Measurements from ENCODE around the gene GFRAL. TPM values are rescaled to one million over a fixed set of nuclear protein-coding genes. Genes with fewer than 3 reads are reported as not detected.

GFRAL gene
- total and polyA plus RNA-seq, 2 donors (not counting 3 experiments of a cell fraction or from before 2014, with no cell fraction given): not detected

GRCh38 chr6:55299286-55299985 lies 27.8 kb upstream of the GFRAL start:
- dilution Hi-C loops (cut with MboI; ENCODE audit: extremely low pct_ligation_motif_present, low sequenced_read_pairs): no loop called here
- Histone ChIP-seq H3K36me3 (ENCODE audit: control insufficient read depth in 2 of 2, extremely low read depth in 1 of 2, insufficient read depth in 2 of 2, low read length in 2 of 2) (no peaks in the 10 kb centered on the region), H4K20me1 (replicated peaks; ENCODE audit: control insufficient read depth, extremely low read depth, insufficient read depth, low read length) (no peaks in the 10 kb centered on the region), H3K9me1 (replicated peaks; ENCODE audit: control insufficient read depth, extremely low read depth, insufficient read depth, low read length) (no peaks in the 10 kb centered on the region), H3K4me1 (ENCODE audit: control insufficient read depth, extremely low read depth, insufficient read depth, low read length) (no peaks in the 10 kb centered on the region), H3K9ac (replicated peaks; ENCODE audit: extremely low read depth, insufficient read depth, low read length) (no peak overlapping the region), H2AFZ (ENCODE audit: low read depth, low read length) (no peak overlapping the region), H3K9me3 (replicated peaks; ENCODE audit: control insufficient read depth, insufficient read depth, low read length) (no peaks in the 10 kb centered on the region), H3K4me3 (replicated peaks in 1 of 3; ENCODE audit: insufficient read depth in 1 of 3, low read depth in 1 of 3, low read length in 3 of 3) (no peak overlapping the region), H3K27ac (ENCODE audit: insufficient read depth, low read depth, low read length) (no peak overlapping the region), H3K27me3 (ENCODE audit: control insufficient read depth in 2 of 2, insufficient read depth in 2 of 2, low read length in 2 of 2) (no peaks in the 10 kb centered on the region), H3K79me2 (ENCODE audit: control insufficient read depth, insufficient read depth, low read length) (no peaks in the 10 kb centered on the region), H3K4me2 (ENCODE audit: insufficient read depth, low read length) (no peak overlapping the region)
- BruUV-seq (replicated peaks): no TSS peak
- CTCF ChIA-PET: interaction anchor here (1.3 kb wide), 1 partner anchor 23 kb away, joined by 7 read pairs; no protein-coding TSS in a partner anchor
- FAIRE-seq (no peak), DNase-seq (ENCODE audit: low read depth, low spot score) (no peak)
- POLR2A ChIA-PET: no interaction called here
- TF ChIP-seq MYC (IDR thresholded peaks at IDR 0.05; ENCODE audit: low read depth, low read length) (no peak), CTCF (IDR thresholded peaks at IDR 0.05; ENCODE audit: extremely low read depth in 1 of 2, insufficient read depth in 1 of 2, low read depth in 1 of 2, low read length in 2 of 2) (no peak), GATA2 (IDR thresholded peaks at IDR 0.05; ENCODE audit: insufficient read depth, insufficient read length, low read depth, low read length) (no peak), EZH2 (IDR thresholded peaks at IDR 0.05; ENCODE audit: borderline replicate concordance, low read depth, low read length, severe bottlenecking) (no peak), POLR2A (IDR thresholded peaks at IDR 0.05; ENCODE audit: low read depth, low read length) (no peak), FOS (IDR thresholded peaks at IDR 0.05; ENCODE audit: borderline replicate concordance, insufficient read depth, low read length) (no peak), JUN (IDR thresholded peaks at IDR 0.05; ENCODE audit: borderline replicate concordance, insufficient read depth, insufficient read length, low read depth) (no peak), POLR2AphosphoS5 (IDR thresholded peaks at IDR 0.05; ENCODE audit: insufficient read depth, low read depth, low read length) (no peak)
- TF ChIP-seq, protein P1, sequence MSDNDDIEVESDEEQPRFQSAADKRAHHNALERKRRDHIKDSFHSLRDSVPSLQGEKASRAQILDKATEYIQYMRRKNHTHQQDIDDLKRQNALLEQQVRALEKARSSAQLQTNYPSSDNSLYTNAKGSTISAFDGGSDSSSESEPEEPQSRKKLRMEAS (IDR thresholded peaks at IDR 0.05; ENCODE audit: insufficient read depth, insufficient read length): no peak
- intact Hi-C loops (cut with micrococcal nuclease): no loop called here
